22Rv1 (cell line): Measurements from ENCODE around the gene FOXR2.

ENCODE experiments used
- H3K27ac ChIP-seq: fragments of 450-650 bp; 2 replicates; pipeline ENCODE4 v1.5.1; 2017
- ZFX ChIP-seq: fragments of 450-650 bp; IDR thresholded peaks from 2 replicates; pipeline ENCODE4 v1.6.1; 2017; ENCODE audit warnings: antibody characterized with exemption, borderline replicate concordance
- TF ChIP-seq, protein P1 (sequence below): fragments of 450-650 bp; IDR thresholded peaks from 2 replicates; pipeline ENCODE4 v1.5.1; 2017; ENCODE audit warnings: mild to moderate bottlenecking

FOXR2 gene

DNA sequence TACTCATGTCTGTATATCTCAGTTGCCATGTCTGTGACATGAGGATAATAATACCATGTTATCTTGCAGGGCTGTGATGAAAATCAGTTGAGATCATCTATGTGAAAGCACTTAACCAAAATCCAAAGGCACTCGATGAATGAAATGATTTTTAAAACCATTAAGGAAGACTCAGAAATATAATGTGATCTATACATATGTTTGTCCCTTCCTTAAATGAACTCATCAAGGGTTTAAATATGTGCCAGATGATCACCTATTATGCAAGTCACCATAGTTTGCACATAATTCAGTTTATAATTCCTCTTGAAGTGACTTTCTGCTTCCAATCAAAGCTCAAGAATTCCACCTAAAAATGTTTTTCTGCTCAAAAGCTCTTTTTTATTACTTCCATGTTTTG, at the start of gene FOXR2:
Gene FOXR2, plus strand, starts transcription at position 301 of the 400 bp plus-strand sequence. CDS start 312 bp downstream, outside the sequence.
- H3K27ac ChIP-seq = no peak within 1 kb of the TSS
- TF ChIP-seq, protein P1, sequence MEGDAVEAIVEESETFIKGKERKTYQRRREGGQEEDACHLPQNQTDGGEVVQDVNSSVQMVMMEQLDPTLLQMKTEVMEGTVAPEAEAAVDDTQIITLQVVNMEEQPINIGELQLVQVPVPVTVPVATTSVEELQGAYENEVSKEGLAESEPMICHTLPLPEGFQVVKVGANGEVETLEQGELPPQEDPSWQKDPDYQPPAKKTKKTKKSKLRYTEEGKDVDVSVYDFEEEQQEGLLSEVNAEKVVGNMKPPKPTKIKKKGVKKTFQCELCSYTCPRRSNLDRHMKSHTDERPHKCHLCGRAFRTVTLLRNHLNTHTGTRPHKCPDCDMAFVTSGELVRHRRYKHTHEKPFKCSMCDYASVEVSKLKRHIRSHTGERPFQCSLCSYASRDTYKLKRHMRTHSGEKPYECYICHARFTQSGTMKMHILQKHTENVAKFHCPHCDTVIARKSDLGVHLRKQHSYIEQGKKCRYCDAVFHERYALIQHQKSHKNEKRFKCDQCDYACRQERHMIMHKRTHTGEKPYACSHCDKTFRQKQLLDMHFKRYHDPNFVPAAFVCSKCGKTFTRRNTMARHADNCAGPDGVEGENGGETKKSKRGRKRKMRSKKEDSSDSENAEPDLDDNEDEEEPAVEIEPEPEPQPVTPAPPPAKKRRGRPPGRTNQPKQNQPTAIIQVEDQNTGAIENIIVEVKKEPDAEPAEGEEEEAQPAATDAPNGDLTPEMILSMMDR = no peak
- TF ChIP-seq ZFX = no peak

GRCh38 chrX:55579115-55579514, 44.1 kb upstream of the FOXR2 start:
- no peak overlapping the region for H3K27ac ChIP-seq
- no peak for TF ChIP-seq ZFX
- TF ChIP-seq, protein P1 = no peak

- TF ChIP-seq, protein P1 = no peak
- TF ChIP-seq ZFX = no peak
- no peak overlapping the region for H3K27ac ChIP-seq
These were observed 40.8 kb upstream of the FOXR2 start for GRCh38 chrX:55582447-55582846.

GRCh38 chrX:55593296-55593695, 29.9 kb upstream of the FOXR2 start:
- TF ChIP-seq ZFX = no peak
- TF ChIP-seq, protein P1 = no peak
- H3K27ac ChIP-seq = no peak overlapping the region

GRCh38 chrX:55593756-55594257, 29.4 kb upstream of the FOXR2 start:
- TF ChIP-seq, protein P1 = no peak
- TF ChIP-seq ZFX = no peak
- no peak overlapping the region for H3K27ac ChIP-seq

- H3K27ac ChIP-seq = no peak overlapping the region
- no peak for TF ChIP-seq ZFX
- TF ChIP-seq, protein P1 = no peak
These were observed 24.9 kb upstream of the FOXR2 start for GRCh38 chrX:55598333-55598732.

- H3K27ac ChIP-seq = no peak overlapping the region
These were observed 3.7 kb upstream of the FOXR2 start for GRCh38 chrX:55619547-55619946.

More at GRCh38 chrX:55619547-55619946, 3.7 kb upstream of the FOXR2 start:
- TF ChIP-seq, protein P1 = no peak
- no peak for TF ChIP-seq ZFX
